G401.6 (cell line): ENCODE results near the gene CFAP119.

ENCODE experiments used
- FAIRE-seq: peaks from 2 replicates; lab custom pipeline; 2012; peaks lifted over from hg19 to GRCh38; lab: Jason Lieb, UNC

The CFAP119 gene

GRCh38 chr16:30782486-30783279 lies 20.8 kb upstream of the CFAP119 start:
- no peak for FAIRE-seq

GRCh38 chr16:30780549-30780948 lies 18.7 kb upstream of the CFAP119 start:
- FAIRE-seq = no peak

DNA sequence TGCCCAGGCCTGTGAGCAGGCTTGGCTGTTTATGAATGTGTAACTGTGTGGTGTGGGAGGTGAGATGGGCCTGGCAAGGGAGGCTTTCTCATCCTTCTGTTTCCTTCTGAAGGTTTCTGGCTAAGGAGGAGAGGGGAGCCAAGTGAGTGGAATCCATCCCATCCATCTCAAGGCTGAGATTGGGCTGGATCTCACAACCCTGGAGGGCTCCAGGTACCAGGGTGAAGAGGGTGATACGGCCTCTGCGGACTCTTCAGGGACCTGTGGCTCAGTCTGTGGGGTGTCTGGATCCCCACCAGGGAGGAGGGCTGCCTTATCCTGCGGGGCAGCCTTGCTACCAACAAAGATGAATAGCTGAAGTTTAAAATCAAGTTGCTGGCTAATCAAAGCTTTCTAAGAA lies 18.2 kb upstream of the CFAP119 start:
- no peak for FAIRE-seq

DNA sequence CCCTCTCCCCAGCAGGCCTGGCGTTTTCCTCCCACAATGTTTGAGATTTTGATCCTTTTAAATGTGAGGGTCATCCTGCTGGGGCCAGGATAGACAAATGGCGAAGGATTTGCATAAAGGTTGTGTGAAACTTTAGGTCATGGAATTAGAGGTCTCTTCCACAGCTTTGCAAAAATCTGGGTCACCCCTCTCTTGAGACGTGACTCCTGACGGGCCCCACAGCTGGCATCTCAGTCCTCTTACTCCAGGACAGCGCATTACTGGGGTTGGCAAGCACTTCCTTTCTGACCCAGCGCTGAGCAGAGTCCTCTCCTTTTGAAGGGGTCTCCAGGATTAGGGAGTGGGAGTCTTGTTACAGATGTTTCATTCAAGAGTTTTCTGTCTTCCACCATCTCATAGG lies 17.7 kb upstream of the CFAP119 start:
- FAIRE-seq = no peak

GRCh38 chr16:30778549-30779244 lies 16.8 kb upstream of the CFAP119 start:
- no peak for FAIRE-seq

GRCh38 chr16:30777591-30778297 lies 15.9 kb upstream of the CFAP119 start:
- FAIRE-seq = no peak

DNA sequence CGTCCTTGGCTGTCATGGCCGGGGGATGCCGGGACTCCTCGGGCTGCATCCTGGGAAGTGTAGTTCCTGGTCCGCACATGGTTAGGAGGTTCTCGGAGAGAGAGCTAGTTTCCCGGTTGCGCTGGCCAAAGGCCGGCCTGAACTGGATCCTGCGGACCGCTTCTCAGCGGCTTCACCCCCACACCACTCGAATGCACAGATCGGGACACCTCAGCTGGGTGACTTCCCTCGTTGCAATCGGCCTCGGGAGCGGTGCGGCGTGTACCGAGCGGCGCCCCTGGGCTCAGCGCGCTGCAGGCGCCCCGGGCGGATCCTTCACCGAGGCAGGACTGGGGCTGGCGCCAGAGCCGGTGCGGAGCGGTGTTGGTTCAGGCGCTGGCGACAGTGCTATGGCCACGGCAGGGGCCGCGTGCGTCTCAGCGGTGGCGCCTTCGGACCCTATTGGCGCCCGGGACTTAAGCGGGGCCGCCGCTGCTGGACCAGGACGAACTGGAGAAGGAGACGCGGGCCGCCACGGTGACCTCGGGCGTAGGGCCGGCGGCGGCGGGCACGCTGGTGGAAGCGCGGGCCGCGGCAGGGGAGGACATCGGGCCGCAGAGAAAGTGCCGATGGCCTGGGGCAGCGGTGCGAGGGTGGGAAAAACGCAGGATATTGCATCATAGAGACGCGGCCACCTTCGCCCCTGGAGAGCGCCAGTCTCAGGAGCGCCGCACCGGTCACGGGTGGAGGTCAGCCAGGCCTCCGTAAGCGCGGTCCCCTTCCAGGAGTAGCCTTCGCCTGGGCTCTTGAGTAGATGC lies 13.7 kb upstream of the CFAP119 start:
- peak; percentile 44 for FAIRE-seq

DNA sequence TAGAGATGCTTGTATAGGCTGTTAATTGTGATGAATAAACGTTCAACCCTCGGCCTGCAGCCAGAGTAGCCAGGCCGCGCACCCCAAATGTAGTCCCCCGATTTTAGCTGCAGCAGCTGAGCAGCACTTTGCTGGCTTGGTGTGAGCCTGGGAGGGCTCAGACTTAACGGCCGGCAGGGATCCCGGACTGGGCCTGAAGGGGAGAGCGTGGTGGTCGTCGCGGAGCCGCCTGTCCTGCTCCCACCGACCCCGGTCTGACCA lies 13.2 kb upstream of the CFAP119 start:
- FAIRE-seq = no peak

GRCh38 chr16:30774367-30775130 lies 12.7 kb upstream of the CFAP119 start:
- no peak for FAIRE-seq

DNA sequence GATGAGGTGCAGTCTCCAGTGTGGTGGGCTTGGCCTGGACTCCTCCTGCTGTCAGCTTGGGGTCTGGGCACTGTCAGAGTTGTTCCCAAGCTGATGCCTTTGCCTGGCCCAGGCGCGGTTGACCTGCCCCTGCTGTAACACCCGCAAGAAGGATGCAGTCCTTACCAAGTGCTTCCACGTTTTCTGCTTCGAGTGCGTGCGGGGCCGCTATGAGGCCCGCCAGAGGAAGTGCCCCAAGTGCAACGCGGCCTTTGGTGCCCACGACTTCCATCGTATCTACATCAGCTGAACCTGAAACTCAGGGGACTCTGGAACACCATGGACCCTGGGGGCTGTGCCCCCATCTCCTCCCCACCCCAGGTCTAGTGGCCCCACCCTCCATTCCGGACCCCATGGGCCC lies 12.0 kb upstream of the CFAP119 start:
- FAIRE-seq = no peak

DNA sequence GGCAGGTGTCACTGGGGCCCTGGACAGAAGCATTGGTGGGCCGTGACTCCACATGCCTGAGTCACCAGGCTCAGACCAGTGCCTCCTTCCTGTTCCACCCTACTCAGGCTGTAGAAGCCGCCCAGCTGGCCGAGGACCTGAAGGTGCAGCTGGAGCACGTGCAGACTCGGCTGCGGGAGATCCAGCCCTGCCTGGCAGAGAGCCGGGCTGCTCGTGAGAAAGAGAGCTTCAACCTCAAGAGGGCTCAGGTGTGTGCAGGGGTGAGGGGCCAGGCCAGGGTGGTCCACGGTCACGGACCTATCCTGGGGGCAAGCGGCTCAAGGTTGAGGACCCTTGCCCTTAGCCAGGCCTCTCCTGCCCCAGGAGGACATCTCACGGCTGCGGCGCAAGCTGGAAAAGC lies 9.9 kb upstream of the CFAP119 start:
- FAIRE-seq = no peak

DNA sequence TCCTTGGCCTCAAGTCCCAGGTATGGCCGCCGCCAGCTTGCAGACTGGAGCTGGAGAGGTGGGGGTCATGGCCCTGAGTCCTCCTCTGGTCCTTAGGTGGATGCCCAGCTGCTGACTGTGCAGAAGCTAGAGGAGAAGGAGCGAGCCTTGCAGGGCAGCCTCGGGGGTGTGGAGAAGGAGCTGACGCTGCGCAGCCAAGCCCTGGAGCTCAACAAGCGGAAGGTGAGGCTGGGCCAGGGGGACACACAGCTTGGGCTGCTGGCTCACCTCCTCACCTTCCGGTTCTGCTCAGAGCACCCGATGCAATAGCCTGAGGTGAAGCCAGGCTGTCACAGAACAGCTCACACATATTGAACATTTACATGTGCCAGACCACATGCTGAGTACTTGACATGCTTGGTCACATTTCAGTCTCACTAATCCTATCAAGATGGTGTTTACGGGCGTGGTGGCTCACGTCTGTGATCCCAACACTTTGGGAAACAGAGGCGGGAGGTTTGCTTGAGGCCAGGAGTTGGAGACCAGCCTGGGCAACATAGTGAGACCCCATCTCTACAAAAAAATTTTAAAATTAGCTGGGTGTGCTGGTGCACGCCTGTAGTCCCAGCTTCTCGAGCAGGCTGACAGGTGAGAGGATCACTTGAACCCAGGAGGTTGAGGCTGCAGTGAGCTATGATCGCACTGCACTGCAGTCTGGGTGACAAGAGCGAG lies 7.7 kb upstream of the CFAP119 start:
- FAIRE-seq = no peak

DNA sequence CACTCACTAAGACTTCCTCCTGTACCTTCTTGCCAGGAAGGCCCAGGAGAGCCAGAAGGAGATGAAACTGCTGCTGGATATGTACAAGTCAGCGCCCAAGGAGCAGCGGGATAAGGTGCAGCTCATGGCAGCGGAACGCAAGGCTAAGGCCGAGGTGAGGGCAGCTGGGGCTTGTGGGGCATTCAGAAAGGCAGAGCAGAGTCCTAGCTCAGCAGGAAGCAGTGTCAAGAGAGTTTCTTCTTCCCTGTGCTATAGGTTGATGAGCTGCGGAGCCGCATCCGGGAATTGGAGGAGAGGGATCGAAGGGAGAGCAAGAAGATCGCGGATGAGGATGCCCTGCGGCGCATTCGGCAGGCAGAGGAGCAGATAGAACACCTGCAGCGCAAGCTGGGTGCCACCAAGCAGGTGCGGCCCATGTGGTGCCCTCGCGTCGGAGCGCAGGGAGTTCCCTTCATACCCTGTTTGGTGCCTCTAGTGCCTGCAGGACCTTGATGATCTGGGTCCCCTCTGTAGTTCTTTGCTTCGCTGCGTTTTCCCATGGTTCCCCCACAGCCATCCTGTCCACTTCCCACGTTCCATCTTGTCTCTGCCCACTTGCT lies 6.8 kb upstream of the CFAP119 start:
- FAIRE-seq = no peak

- FAIRE-seq = no peak
Measured at GRCh38 chr16:30767767-30768465, 6.1 kb upstream of the CFAP119 start.

DNA sequence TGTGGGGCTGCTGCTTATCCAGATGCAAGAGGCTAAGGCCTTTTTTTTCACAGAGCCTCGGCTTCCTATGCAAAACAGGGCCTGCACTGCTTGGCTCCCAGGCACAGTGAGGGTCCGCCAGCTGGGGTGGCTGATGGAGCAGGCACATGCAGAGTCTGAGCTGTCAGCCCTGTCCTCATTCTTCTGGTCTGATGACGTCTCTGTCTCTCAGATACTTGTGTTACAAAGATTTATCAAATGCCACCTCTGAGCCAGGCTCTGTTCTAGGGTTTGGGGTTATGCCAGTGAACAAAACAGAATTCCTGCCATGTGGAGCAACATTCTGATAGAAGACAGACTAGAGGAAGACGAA lies 5.0 kb upstream of the CFAP119 start:
- FAIRE-seq = no peak

DNA sequence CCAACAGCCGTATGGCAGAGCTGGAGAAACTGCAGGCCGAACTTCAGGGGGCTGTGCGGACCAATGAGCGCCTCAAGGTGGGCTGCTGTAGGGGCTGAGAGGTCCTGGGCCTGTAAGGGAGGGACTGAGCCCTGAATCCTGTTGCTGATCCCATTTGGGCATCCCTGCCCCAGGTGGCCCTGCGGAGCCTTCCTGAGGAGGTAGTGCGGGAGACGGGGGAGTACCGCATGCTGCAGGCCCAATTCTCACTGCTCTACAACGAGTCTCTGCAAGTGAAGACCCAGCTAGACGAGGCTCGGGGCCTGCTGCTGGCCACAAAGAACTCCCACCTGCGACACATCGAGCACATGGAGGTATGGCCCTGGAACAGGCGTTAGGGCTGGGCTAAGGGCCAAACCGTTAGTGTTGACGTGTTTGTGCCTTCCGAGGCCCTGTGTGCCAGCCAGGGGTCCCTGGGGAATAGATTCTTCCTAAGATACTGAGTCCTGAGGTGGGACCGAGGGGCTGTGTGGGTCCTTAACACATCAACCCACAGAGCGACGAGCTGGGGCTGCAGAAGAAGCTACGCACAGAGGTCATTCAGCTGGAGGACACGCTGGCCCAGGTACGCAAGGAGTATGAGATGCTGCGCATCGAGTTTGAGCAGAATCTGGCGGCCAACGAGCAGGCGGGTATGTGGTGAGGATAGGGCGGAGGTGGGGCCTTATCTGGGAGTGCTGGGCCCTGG lies 4.5 kb upstream of the CFAP119 start:
- FAIRE-seq = no peak

- FAIRE-seq = no peak
Measured at GRCh38 chr16:30764816-30765465, 3.1 kb upstream of the CFAP119 start.

GRCh38 chr16:30764086-30764485 lies 2.2 kb upstream of the CFAP119 start:
- FAIRE-seq = no peak
